H1 (cell line): ENCODE data around the gene ZNF705A. TPM values are rescaled to one million over a fixed set of nuclear protein-coding genes. Genes with fewer than 3 reads are reported as not detected.

ENCODE experiments used
- CTCF ChIA-PET: fragments of 300-600 bp; sonication (Branson Sonifier 250); formaldehyde crosslinking; loops from one replicate; lab custom pipeline; 2021; ENCODE audit not compliant: partially characterized antibody; lab: Charles Lee
- POLR2A ChIA-PET: fragments of 300-600 bp; sonication (Branson Sonifier 250); formaldehyde crosslinking; loops from one replicate; lab custom pipeline; 2021; ENCODE audit warnings: inconsistent platforms; ENCODE audit not compliant: partially characterized antibody; lab: Charles Lee
- DNase-seq, 2 experiments: peaks; one replicate each; pipeline versions ENCODE4 v3.0.0 to v3.0.0-alpha.2; 2010 to 2022; ENCODE audit warnings: low spot score in 2 of 2, low read depth in 1 of 2, mixed read lengths in 1 of 2
- FAIRE-seq: peaks from 2 replicates; lab custom pipeline; 2011; peaks lifted over from hg19 to GRCh38; lab: Jason Lieb, UNC
- H2AFZ ChIP-seq: 2 replicates; pipeline ENCODE4 v1.8.1; 2012; ENCODE audit warnings: low read length, inconsistent platforms
- H2AK5ac ChIP-seq: 2 replicates; pipeline ENCODE4 v1.6.1; 2013; ENCODE audit warnings: low read depth, low read length
- H2BK120ac ChIP-seq: replicated peaks from 2 replicates; pipeline ENCODE3; 2013; ENCODE audit warnings: low read depth, low read length, inconsistent platforms
- H2BK12ac ChIP-seq: 2 replicates; pipeline ENCODE4 v1.6.1; 2013; ENCODE audit warnings: low read depth, low read length
- H2BK15ac ChIP-seq: 2 replicates; pipeline ENCODE4 v1.6.1; 2013; ENCODE audit warnings: low read length
- H2BK20ac ChIP-seq: 2 replicates; pipeline ENCODE4 v1.6.1; 2013; ENCODE audit warnings: low read length
- H2BK5ac ChIP-seq: 2 replicates; pipeline ENCODE4 v1.6.1; 2013; ENCODE audit warnings: low read depth, low read length
- H3K14ac ChIP-seq: 2 replicates; pipeline ENCODE4 v1.6.1; 2013; ENCODE audit warnings: inconsistent platforms; ENCODE audit not compliant: insufficient read length
- H3K18ac ChIP-seq: 2 replicates; pipeline ENCODE4 v1.6.1; 2013; ENCODE audit warnings: low read length; ENCODE audit errors: extremely low read depth
- H3K23ac ChIP-seq: 2 replicates; pipeline ENCODE4 v1.6.1; 2013; ENCODE audit warnings: inconsistent platforms; ENCODE audit not compliant: insufficient read length
- H3K23me2 ChIP-seq: 2 replicates; pipeline ENCODE4 v1.6.1; 2013; ENCODE audit warnings: low read depth, low read length
- H3K27ac ChIP-seq: 2 replicates; pipeline ENCODE4 v1.6.1; 2011; ENCODE audit warnings: low read depth, low read length, inconsistent platforms
- H3K27me3 ChIP-seq, 4 experiments: replicated peaks in 1 of 4; 1 replicate in 1 of 4; 2 replicates in 3 of 4; pipeline versions ENCODE4 v1.6.1 to v1.8.1; 2011 to 2013; ENCODE audit warnings: low read length in 3 of 4, mild to moderate bottlenecking in 3 of 4, inconsistent platforms in 2 of 4, mixed read lengths in 2 of 4, moderate library complexity in 1 of 4; ENCODE audit not compliant: control insufficient read depth in 3 of 4, insufficient read depth in 3 of 4; ENCODE audit errors: extremely low read depth in 1 of 4
- H3K36me3 ChIP-seq, 4 experiments: 2 replicates each; pipeline versions ENCODE4 v1.6.1 to v1.8.1; 2011 to 2013; ENCODE audit warnings: mild to moderate bottlenecking in 4 of 4, low read length in 3 of 4, moderate library complexity in 2 of 4, control low read depth in 1 of 4, inconsistent platforms in 1 of 4; ENCODE audit not compliant: insufficient read depth in 4 of 4, control insufficient read depth in 2 of 4
- H3K4ac ChIP-seq: replicated peaks from 2 replicates; pipeline ENCODE3; 2013; ENCODE audit warnings: low read length, low read depth, mixed read lengths, inconsistent platforms; ENCODE audit not compliant: insufficient read length
- H3K4me1 ChIP-seq, 4 experiments: replicated peaks in 1 of 4; 1 replicate in 1 of 4; 2 replicates in 3 of 4; pipeline versions ENCODE4 v1.6.1 to v1.8.1; 2011 to 2013; ENCODE audit warnings: low read length in 3 of 4, inconsistent platforms in 2 of 4, mixed read lengths in 1 of 4; ENCODE audit not compliant: insufficient read depth in 4 of 4, control insufficient read depth in 3 of 4
- H3K4me2 ChIP-seq, 2 experiments: 2 replicates each; pipeline versions ENCODE4 v1.6.1 to v1.8.1; 2011 to 2013; ENCODE audit warnings: low read depth in 2 of 2, low read length in 2 of 2, control low read depth in 1 of 2, inconsistent platforms in 1 of 2, mild to moderate bottlenecking in 1 of 2; ENCODE audit not compliant: insufficient read depth in 1 of 2
- H3K4me3 ChIP-seq, 4 experiments: fragments of 200-600, 300-600 bp in 1 of 4; sonication (generic), shearing (Covaris generic), sonication (Bioruptor Twin) in 1 of 4; 2 replicates each; pipeline versions ENCODE4 v1.5.1 to v1.8.1; 2011 to 2016; ENCODE audit warnings: low read length in 4 of 4, low read depth in 3 of 4, control low read depth in 2 of 4, inconsistent platforms in 2 of 4, mild to moderate bottlenecking in 2 of 4, mixed read lengths in 1 of 4, moderate library complexity in 1 of 4; ENCODE audit not compliant: insufficient read depth in 2 of 4; ENCODE audit errors: extremely low read depth in 1 of 4
- H3K56ac ChIP-seq: replicated peaks from 2 replicates; pipeline ENCODE3; 2013; ENCODE audit warnings: low read depth, mild to moderate bottlenecking, mixed read lengths, low read length, inconsistent platforms; ENCODE audit not compliant: insufficient read length
- H3K79me1 ChIP-seq: 2 replicates; pipeline ENCODE4 v1.6.1; 2013; ENCODE audit warnings: low read depth, low read length, control low read depth
- H3K79me2 ChIP-seq, 2 experiments: 2 replicates each; pipeline versions ENCODE4 v1.6.1 to v1.8.1; 2012 to 2013; ENCODE audit warnings: low read length in 2 of 2, mild to moderate bottlenecking in 2 of 2, inconsistent platforms in 1 of 2; ENCODE audit not compliant: insufficient read depth in 2 of 2, control insufficient read depth in 1 of 2
- H3K9ac ChIP-seq, 4 experiments: replicated peaks in 1 of 4; 1 replicate in 1 of 4; 2 replicates in 3 of 4; pipeline versions ENCODE4 v1.6.1 to v1.8.1; 2011 to 2013; ENCODE audit warnings: low read depth in 3 of 4, low read length in 3 of 4, control low read depth in 2 of 4, mild to moderate bottlenecking in 2 of 4, moderate library complexity in 2 of 4, inconsistent platforms in 1 of 4; ENCODE audit errors: extremely low read depth in 1 of 4
- H3K9me3 ChIP-seq, 2 experiments: 2 replicates each; pipeline versions ENCODE4 v1.6.1 to v1.8.1; 2012 to 2013; ENCODE audit warnings: mild to moderate bottlenecking in 2 of 2, moderate library complexity in 2 of 2, control low read depth in 1 of 2, inconsistent platforms in 1 of 2, low read depth in 1 of 2, low read length in 1 of 2, mixed read lengths in 1 of 2; ENCODE audit not compliant: insufficient read depth in 2 of 2
- H4K20me1 ChIP-seq, 2 experiments: replicated peaks in 1 of 2; 2 replicates each; pipeline versions ENCODE3 to v1.8.1; 2011 to 2013; ENCODE audit warnings: inconsistent platforms in 2 of 2, low read length in 2 of 2, mild to moderate bottlenecking in 1 of 2; ENCODE audit not compliant: insufficient read depth in 2 of 2, control insufficient read depth in 1 of 2
- H4K5ac ChIP-seq: 2 replicates; pipeline ENCODE4 v1.6.1; 2013; ENCODE audit warnings: low read length, low read depth, mixed read lengths, inconsistent platforms; ENCODE audit not compliant: insufficient read length
- H4K8ac ChIP-seq: 2 replicates; pipeline ENCODE4 v1.8.0; 2013; ENCODE audit warnings: mild to moderate bottlenecking, moderate library complexity, low read length, inconsistent platforms; ENCODE audit not compliant: insufficient read depth; ENCODE audit errors: extremely low read depth
- H4K91ac ChIP-seq: replicated peaks from 2 replicates; pipeline ENCODE3; 2013; ENCODE audit warnings: low read length, mixed read lengths, inconsistent platforms; ENCODE audit not compliant: insufficient read length
- CBX8 ChIP-seq: fragments of 300-800, 300-1000 bp; sonication (generic); IDR thresholded peaks from 2 replicates; pipeline ENCODE4 v1.7.1; 2016; ENCODE audit warnings: low read depth, low read length, borderline replicate concordance
- EGR1 ChIP-seq: IDR thresholded peaks from 2 replicates; pipeline ENCODE4 v1.6.1; 2011; ENCODE audit warnings: low read depth, low read length, borderline replicate concordance
- GTF2F1 ChIP-seq: IDR thresholded peaks from 2 replicates; pipeline ENCODE4 v1.6.1; 2012; ENCODE audit warnings: low read depth, low read length, improper control_type of control experiment, borderline replicate concordance
- POLR2AphosphoS5 ChIP-seq: IDR thresholded peaks from 2 replicates; pipeline ENCODE4 v1.6.1; 2011; ENCODE audit warnings: low read depth, low read length
- POU5F1 ChIP-seq: IDR thresholded peaks from 2 replicates; pipeline ENCODE4 v1.6.1; 2011; ENCODE audit warnings: low read depth, mild to moderate bottlenecking, low read length, moderate library complexity
- SIX5 ChIP-seq: IDR thresholded peaks from 2 replicates; pipeline ENCODE4 v1.6.1; 2011; ENCODE audit warnings: mild to moderate bottlenecking, low read depth, low read length
- SP1 ChIP-seq: IDR thresholded peaks from 2 replicates; pipeline ENCODE4 v1.6.1; 2011; ENCODE audit warnings: low read depth, low read length
- SP2 ChIP-seq: IDR thresholded peaks from 2 replicates; pipeline ENCODE4 v1.6.1; 2012; ENCODE audit warnings: mild to moderate bottlenecking, low read length, inconsistent platforms
- SRF ChIP-seq: IDR thresholded peaks from 2 replicates; pipeline ENCODE4 v1.6.1; 2011; ENCODE audit warnings: mild to moderate bottlenecking, low read depth, low read length, moderate library complexity
- TAF7 ChIP-seq: optimal IDR thresholded peaks from 2 replicates; pipeline ENCODE3; 2011; ENCODE audit warnings: low read depth, mild to moderate bottlenecking, inconsistent platforms, low read length, moderate library complexity, borderline replicate concordance
- TEAD4 ChIP-seq: IDR thresholded peaks from 2 replicates; pipeline ENCODE4 v1.6.1; 2012; ENCODE audit warnings: low read depth, low read length, inconsistent platforms, mixed read lengths
- USF2 ChIP-seq: IDR thresholded peaks from 2 replicates; pipeline ENCODE4 v1.6.1; 2011; ENCODE audit warnings: low read length, improper control_type of control experiment
- WGBS, 2 experiments: shearing (Covaris generic) in 1 of 2; methylation state at CpG; one replicate each; pipeline versions ENCODE4 v1.1.6 to v1.1.7; 2013 to 2015; ENCODE audit warnings: low lambda C conversion rate in 2 of 2, mixed read lengths in 2 of 2, inconsistent platforms in 1 of 2, low coverage in 1 of 2, missing lambda C conversion rate in 1 of 2; ENCODE audit not compliant: insufficient replicate concordance in 2 of 2, insufficient coverage in 1 of 2, insufficient read length in 1 of 2; ENCODE audit errors: extremely low coverage in 1 of 2, missing lambda C conversion rate in 1 of 2; 5-methylcytosine and 5-hydroxymethylcytosine counted together
- long read RNA-seq, 2 experiments: library from RNA in 1 of 2; library from capped mRNA in 1 of 2; stranded (forward); transcript quantifications; one replicate each; pipeline ENCODE4 v2.0.0, GENCODE V29; 2021; ENCODE audit warnings: inconsistent platforms in 1 of 2
- polyA minus RNA-seq, 3 experiments: library from RNA; depleted of rRNA, polyadenylated mRNA; stranded (reverse); fragments of >200 nt; gene quantifications; 1 replicate in 2 of 3; 2 replicates in 1 of 3; pipeline ENCODE4 v1.2.3, GENCODE V29; 2011
- polyA plus RNA-seq, 7 experiments: library from polyadenylated mRNA; depleted of rRNA in 3 of 7; stranded (reverse) in 5 of 7; unstranded in 2 of 7; fragments of >200 nt in 5 of 7; fragments of 200-250 nt in 2 of 7; gene quantifications; 1 replicate in 5 of 7; 2 replicates in 1 of 7; 4 replicates in 1 of 7; pipeline versions ENCODE4 v1.2.1 to v1.2.3, GENCODE V29; 2011 to 2013; ENCODE audit warnings: missing spikeins in 2 of 7, mixed read lengths in 2 of 7
- total RNA-seq: library from RNA; stranded (reverse); fragmentation: NEBNext Ultra II Directional; extraction: Animal tissue kit (Norgen Biotek cat#: 25700); gene quantifications from 2 replicates; pipeline ENCODE4 v1.2.1, GENCODE V29; 2021

The ZNF705A gene
- not detected in 2 replicates for total RNA-seq
- polyA plus RNA-seq (2011; rRNA removed): not detected in 2 replicates
- not detected for polyA plus RNA-seq (2011; cell fraction: cytosol; rRNA removed)
- not detected for polyA plus RNA-seq (2011; cell fraction: nucleus; rRNA removed)
- not detected in 4 replicates for polyA plus RNA-seq (2012, experiment 1 of 2)
- polyA plus RNA-seq (2012, experiment 2 of 2): not detected
- not detected for polyA plus RNA-seq (2013, experiment 1 of 2)
- not detected for polyA plus RNA-seq (2013, experiment 2 of 2)
- not detected in 2 replicates for polyA minus RNA-seq (2011; rRNA and poly(A)+ RNA removed)
- not detected for polyA minus RNA-seq (2011; cell fraction: cytosol; rRNA and poly(A)+ RNA removed)
- not detected for polyA minus RNA-seq (2011; cell fraction: nucleus; rRNA and poly(A)+ RNA removed)
- long read RNA-seq, experiment 1: 0 reads
- long read RNA-seq, experiment 2: 0 reads

- Histone ChIP-seq H4K91ac (no peak within 1 kb of the TSS), H3K4me3 (no peak within 1 kb of the TSS), H4K20me1 (no peaks in the 10 kb centered on the region), H4K8ac (no peak within 1 kb of the TSS), H2BK120ac (no peak within 1 kb of the TSS), H3K4me1 (no peaks in the 10 kb centered on the region), H3K56ac (no peak within 1 kb of the TSS), H2BK12ac (no peak within 1 kb of the TSS), H3K9ac (no peak within 1 kb of the TSS), H3K4me2 (no peak within 1 kb of the TSS), H3K79me1 (no peaks in the 10 kb centered on the region), H3K27ac (no peak within 1 kb of the TSS), H2BK20ac (no peak within 1 kb of the TSS), H3K23ac (no peak within 1 kb of the TSS), H2BK5ac (no peak within 1 kb of the TSS), H3K14ac (no peak within 1 kb of the TSS), H3K27me3 (no peaks in the 10 kb centered on the region), H2BK15ac (no peak within 1 kb of the TSS), H4K5ac (no peak within 1 kb of the TSS), H3K18ac (no peak within 1 kb of the TSS), H3K9me3 (no peaks in the 10 kb centered on the region), H2AK5ac (no peak within 1 kb of the TSS), H3K36me3 (no peaks in the 10 kb centered on the region), H3K4ac (no peak within 1 kb of the TSS), H3K23me2 (no peaks in the 10 kb centered on the region), H3K79me2 (no peaks in the 10 kb centered on the region), H2AFZ (no peak within 1 kb of the TSS)
- no peak for FAIRE-seq
- ChIA-PET POLR2A (interaction anchor here (1.2 kb wide), 1 partner anchor 10 kb away, joined by 3 read pairs; no protein-coding TSS in a partner anchor), CTCF (interaction anchor here (1.0 kb wide), 1 partner anchor 23 kb away, joined by 3 read pairs; no protein-coding TSS in a partner anchor)
- WGBS, 2 experiments: 84% methylated on average over 3 of the region's 3 CpGs; no CpG with 5 or more reads in 1 of the 2 experiments
- no peak for DNase-seq
- TF ChIP-seq POU5F1 (no peak), SP2 (no peak), TEAD4 (no peak), SRF (no peak), SP1 (no peak), EGR1 (no peak), GTF2F1 (no peak), SIX5 (no peak), TAF7 (no peak), POLR2AphosphoS5 (no peak), CBX8 (no peak), USF2 (no peak)
These were observed at the start of gene ZNF705A for GRCh38 chr12:8156845-8157244. Gene ZNF705A, plus strand, starts transcription at chr12:8157015. Its CDS starts 15,611 bp downstream, at chr12:8172626.
